Pericardium fibroblast (primary cell): ENCODE measurements around the gene GINS2. TPM values are rescaled to one million over a fixed set of nuclear protein-coding genes. Genes with fewer than 3 reads are reported as not detected.

Experiments
- total RNA-seq: library from RNA; depleted of rRNA; stranded (reverse); fragments of >200 nt; gene quantifications from 2 replicates; pipeline ENCODE4 v1.2.3, GENCODE V29; 2015

GINS2 gene
- 0.85 and 1.6 TPM in 2 replicates for total RNA-seq

DNA sequence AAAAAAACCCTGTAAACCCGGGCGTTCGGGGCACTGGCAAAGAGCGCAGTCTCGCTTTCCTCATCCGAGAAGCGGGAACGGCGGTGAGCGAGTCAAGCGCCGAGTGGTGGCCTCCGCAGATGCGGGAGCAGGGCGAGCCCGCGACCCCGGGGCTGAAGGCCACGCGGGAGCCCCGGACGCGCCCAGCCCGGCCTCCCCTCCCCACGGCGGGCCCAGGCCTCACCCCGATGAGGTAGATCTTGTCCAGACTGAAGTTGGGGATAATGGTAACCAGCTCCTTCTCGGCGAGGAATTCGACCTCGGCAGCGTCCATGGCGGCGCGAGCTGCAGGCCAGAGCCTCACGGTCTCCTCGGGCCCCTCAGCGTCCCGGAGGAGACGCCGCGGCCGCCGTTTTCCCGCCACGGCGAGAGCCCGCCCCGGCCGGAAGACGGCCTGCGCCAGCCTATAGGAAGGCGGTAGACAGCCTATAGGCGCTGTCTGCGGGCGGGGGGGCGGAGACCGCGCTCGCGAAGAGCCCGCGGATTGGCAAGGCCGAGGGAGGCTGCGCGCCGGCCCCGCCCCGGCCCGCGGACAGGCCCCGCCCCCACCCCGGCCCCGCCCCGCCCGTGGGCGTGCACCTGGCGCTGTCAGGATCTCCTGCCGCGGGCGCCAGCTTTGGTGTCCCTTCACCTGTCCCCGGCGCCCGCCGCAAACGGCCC is at the start of gene GINS2:
GINS2 (minus strand) TSS at position 369 of the 699 bp plus-strand sequence; CDS start at position 313, 56 bp downstream.

Other genes with a start within 250 kb of the GINS2 start
- 13.2 and 27.5 TPM in 2 replicates for gene GSE1, start 75.6 kb downstream of the GINS2 start, total RNA-seq
- 9.2 and 12.2 TPM in 2 replicates for gene C16orf74, start 62.1 kb upstream of the GINS2 start, total RNA-seq
- 35.9 and 37.2 TPM in 2 replicates for gene EMC8, start 110.6 kb upstream of the GINS2 start, total RNA-seq
- gene COX4I1, start 110.7 kb upstream of the GINS2 start, total RNA-seq, result 602 and 614 TPM in 2 replicates
- gene IRF8, start 210.2 kb upstream of the GINS2 start, total RNA-seq, result 0.58 TPM in 1 of 2 replicates, not detected in the other